ENCODE measurements around the gene SPTBN1.

DNA sequence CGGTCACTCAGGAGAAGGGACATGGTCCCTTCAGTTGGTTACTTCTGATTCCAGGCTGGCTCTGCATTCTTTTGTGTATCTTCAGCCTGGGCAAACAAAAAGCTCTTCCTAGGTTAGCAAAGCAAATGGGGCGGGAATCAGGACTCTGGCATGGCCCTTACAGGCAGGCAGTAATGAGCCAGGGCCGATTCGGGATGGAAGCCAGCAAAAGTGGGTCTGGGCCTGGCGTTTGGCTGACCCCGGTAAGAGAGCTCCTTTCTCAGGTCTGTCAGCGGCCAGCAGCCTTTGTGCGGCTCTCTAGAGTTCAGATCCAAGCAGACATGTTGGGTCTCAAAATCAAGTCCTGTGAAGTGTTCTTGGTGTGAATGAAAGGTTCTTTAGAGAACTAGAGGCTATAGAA is 185.9 kb downstream of the SPTBN1 start:
- TF ChIP-seq, protein P1, sequence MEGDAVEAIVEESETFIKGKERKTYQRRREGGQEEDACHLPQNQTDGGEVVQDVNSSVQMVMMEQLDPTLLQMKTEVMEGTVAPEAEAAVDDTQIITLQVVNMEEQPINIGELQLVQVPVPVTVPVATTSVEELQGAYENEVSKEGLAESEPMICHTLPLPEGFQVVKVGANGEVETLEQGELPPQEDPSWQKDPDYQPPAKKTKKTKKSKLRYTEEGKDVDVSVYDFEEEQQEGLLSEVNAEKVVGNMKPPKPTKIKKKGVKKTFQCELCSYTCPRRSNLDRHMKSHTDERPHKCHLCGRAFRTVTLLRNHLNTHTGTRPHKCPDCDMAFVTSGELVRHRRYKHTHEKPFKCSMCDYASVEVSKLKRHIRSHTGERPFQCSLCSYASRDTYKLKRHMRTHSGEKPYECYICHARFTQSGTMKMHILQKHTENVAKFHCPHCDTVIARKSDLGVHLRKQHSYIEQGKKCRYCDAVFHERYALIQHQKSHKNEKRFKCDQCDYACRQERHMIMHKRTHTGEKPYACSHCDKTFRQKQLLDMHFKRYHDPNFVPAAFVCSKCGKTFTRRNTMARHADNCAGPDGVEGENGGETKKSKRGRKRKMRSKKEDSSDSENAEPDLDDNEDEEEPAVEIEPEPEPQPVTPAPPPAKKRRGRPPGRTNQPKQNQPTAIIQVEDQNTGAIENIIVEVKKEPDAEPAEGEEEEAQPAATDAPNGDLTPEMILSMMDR (IDR thresholded peaks at IDR 0.05) = no peak
- no peak for TF ChIP-seq RAD21 (conservative IDR thresholded peaks at IDR 0.05 in 1 of 2, IDR thresholded peaks at IDR 0.05 in 1 of 2)
- no peak for TF ChIP-seq POLR2A (IDR thresholded peaks at IDR 0.05; ENCODE audit: low read length)
- no peak for TF ChIP-seq MAZ (IDR thresholded peaks at IDR 0.05; ENCODE audit: borderline replicate concordance, low read depth, low read length)
- no peak for TF ChIP-seq MYC (IDR thresholded peaks at IDR 0.05; ENCODE audit: borderline replicate concordance, low read length)
- no peak for TF ChIP-seq CHD4 (IDR thresholded peaks at IDR 0.05; ENCODE audit: borderline replicate concordance)
- TF ChIP-seq PHF8 (IDR thresholded peaks at IDR 0.05; ENCODE audit: borderline replicate concordance, low read depth) = no peak
- TF ChIP-seq, protein P2, sequence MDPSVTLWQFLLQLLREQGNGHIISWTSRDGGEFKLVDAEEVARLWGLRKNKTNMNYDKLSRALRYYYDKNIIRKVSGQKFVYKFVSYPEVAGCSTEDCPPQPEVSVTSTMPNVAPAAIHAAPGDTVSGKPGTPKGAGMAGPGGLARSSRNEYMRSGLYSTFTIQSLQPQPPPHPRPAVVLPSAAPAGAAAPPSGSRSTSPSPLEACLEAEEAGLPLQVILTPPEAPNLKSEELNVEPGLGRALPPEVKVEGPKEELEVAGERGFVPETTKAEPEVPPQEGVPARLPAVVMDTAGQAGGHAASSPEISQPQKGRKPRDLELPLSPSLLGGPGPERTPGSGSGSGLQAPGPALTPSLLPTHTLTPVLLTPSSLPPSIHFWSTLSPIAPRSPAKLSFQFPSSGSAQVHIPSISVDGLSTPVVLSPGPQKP (IDR thresholded peaks at IDR 0.05; ENCODE audit: low read depth, low read length) = no peak
- TF ChIP-seq MAFK (IDR thresholded peaks at IDR 0.05; ENCODE audit: partially characterized antibody) = no peak
- no peak for TF ChIP-seq SMC3 (IDR thresholded peaks at IDR 0.05)
- no peak for TF ChIP-seq HDAC2 (IDR thresholded peaks at IDR 0.05)
- TF ChIP-seq ZFP36 (IDR thresholded peaks at IDR 0.05; ENCODE audit: borderline replicate concordance, partially characterized antibody) = no peak
- no peak for TF ChIP-seq NR3C1 (IDR thresholded peaks at IDR 0.05)
- no peak for TF ChIP-seq CEBPB (IDR thresholded peaks at IDR 0.05)
